Effector CD4-positive, alpha-beta T cell (primary cell): ENCODE measurements around the gene LRCOL1.

Experiments used
- DNase-seq: peaks from one replicate; pipeline ENCODE4 v3.0.0-alpha.2; 2020

Gene LRCOL1

GRCh38 chr12:132561427-132562156 lies 48.8 kb downstream of the LRCOL1 start:
- DNase-seq = no peak

DNA sequence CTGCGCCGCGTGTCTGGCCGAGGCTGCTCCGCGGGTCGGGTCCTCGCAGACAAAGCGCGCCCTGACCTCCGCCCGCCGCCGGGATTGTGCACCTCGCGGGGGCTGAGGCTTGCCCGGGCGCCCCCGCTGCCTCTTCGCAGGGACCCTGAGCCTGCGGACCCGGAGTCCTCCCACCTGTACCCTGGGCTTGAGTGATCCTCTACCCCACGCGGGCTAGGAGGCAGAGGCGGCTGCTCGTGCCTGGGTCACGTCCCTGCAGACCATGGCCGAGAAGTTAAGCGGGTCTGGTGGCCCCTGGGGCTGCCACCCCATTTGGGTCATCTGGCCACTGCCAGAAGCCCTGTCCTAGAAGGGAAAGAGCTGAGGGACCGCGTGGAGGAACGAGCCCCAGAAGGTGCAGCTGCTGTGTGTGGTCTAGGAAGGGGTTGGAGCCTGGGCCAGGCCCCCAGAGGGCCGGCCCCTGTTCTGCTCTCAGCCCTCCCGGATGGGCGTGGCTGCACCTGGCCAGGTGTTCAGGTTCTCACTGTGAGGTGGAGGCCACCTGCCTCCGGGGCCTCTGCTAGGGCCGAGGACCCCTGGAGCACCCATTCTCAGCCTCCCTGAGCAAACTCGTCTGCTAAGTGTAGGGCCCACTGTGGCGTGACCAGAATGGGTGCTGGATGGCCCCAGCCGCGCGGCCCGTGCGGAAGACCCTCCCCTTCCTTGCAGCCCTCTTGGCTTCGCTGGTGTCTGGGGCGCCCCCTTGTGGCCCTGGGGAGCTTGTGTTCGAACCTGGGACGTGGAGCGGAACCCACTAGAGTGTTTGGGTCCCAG lies 49.6 kb downstream of the LRCOL1 start:
- peak; percentile 66 for DNase-seq

DNA sequence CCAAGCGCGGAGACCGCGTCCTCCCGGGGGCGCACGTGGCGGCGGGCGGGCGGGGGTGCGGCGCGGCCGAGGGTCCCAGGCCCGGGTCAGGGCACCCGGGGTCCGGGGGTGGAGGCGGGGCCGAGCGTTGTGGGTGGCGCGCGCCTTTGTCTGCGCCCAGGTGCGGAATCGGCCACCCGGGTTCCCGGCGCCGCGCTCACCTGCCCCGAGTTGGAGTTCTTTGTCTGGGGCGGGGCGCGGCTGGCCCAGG lies 50.1 kb downstream of the LRCOL1 start:
- DNase-seq = no peak

- no peak for DNase-seq
Measured at GRCh38 chr12:132559652-132560363, 50.6 kb downstream of the LRCOL1 start.

DNA sequence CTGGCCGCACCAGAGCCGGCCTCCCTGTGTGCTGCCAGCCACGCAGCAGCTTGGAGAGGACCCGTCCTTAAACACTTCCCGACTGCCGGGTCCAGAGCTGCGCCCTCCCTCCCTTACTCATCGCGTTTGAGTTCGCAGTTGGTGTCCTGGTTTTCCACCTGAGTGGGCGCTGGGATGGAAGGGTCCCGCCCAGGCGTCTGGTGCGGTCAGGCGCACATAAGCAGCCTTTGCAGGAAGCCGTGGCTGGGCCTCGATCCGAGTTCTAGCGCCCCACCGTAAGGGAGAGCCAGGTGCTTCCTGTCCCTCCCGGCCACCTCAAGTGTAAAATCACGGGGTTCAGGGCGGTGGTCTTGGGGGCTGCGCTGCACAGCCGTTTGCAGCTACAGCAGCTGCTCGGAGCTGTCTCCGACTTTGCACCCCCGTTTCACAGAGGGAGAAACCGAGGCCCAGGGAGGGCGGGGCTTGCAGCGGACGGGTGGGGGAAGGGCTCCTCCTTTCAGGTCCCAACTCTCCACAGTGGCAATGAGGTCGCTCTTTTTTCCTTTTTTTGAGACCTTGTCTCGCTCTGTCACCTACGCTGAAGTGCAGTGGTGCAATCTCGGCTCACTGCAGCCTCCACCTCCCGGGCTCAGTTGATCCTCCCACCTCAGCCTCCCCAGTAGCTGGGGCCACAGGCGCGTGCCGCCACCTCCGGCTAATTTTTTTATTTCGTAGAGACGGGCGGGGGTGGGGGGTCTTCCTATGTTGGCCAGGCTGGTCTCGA lies 51.3 kb downstream of the LRCOL1 start:
- no peak for DNase-seq

- no peak for DNase-seq
Measured at GRCh38 chr12:132558042-132558856, 52.1 kb downstream of the LRCOL1 start.

DNA sequence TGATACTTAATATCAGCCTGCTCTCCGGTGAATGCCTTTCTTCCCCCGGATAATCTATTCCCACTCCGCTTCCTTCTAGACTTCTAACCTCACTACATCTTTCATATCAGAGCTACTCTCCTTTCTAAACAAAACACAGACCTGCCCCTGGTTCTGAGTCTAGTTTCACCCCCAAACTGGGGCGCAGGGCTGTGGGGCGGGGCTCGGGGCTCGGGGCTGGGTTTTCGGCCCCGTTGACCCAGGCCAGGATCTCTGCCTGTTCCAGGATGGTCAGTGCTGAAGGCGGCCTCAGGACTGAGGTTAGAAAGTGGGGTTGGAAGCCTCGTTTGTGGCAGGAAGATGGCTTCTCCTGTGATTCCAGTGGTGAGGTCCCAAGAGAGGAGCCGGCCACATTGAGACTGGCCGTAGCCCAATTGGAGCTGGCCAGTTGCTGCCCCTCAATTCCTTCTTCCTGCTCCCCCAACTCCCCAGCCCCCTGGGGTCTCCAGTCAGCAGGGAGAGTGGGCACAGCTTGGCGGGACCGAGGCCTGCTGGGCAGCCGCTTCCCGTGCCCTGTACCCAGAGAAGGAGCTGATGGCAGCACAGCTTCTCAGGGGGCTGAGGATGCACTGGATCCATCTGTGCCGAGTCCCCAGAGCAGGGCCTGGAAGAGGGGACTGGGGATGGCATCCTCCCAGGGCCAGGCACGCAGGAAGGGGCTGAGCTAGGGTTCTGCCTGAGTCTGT lies 52.9 kb downstream of the LRCOL1 start:
- no peak for DNase-seq

DNA sequence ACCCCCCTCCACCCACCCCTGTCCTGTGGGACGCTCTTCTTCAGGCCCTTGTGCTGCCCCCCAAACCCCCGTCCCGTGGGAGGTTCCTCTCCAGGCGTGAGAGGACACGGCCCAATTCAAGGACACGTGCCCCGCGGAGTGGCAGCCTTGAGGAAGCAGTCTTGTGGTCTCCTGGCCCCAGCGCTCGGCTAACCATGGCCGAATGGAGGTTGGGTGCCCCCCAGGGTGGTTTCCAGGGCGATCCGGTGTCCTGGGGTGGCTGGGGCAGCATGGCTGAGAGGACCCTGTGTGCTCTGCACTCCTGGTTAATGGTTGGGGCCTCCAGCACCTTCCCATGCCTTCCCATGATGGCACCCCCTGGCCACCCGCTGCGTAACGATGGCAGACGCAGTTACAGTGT lies 53.6 kb downstream of the LRCOL1 start:
- no peak for DNase-seq

GRCh38 chr12:132556216-132556615 lies 54.2 kb downstream of the LRCOL1 start:
- DNase-seq = no peak

DNA sequence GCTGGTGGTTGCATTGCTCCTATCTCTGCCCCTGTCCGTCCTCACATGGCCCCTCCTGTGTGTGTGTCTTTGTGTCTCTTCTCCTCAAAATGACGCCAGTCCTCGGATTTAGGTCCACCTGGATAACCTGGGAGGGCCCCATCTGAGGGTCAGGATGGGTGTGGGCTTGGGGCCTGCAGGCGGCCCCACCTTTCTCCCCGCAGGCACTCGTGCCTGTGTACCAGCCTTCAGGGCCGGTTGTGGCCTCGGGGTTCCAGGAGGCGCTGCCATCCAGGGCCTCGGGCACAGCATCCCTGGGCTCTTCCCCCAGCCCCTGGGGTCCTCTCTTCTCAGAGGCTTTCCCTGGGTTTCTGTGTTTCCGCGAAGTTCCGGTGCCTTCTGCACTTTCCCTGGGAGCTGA lies 54.7 kb downstream of the LRCOL1 start:
- no peak for DNase-seq

DNA sequence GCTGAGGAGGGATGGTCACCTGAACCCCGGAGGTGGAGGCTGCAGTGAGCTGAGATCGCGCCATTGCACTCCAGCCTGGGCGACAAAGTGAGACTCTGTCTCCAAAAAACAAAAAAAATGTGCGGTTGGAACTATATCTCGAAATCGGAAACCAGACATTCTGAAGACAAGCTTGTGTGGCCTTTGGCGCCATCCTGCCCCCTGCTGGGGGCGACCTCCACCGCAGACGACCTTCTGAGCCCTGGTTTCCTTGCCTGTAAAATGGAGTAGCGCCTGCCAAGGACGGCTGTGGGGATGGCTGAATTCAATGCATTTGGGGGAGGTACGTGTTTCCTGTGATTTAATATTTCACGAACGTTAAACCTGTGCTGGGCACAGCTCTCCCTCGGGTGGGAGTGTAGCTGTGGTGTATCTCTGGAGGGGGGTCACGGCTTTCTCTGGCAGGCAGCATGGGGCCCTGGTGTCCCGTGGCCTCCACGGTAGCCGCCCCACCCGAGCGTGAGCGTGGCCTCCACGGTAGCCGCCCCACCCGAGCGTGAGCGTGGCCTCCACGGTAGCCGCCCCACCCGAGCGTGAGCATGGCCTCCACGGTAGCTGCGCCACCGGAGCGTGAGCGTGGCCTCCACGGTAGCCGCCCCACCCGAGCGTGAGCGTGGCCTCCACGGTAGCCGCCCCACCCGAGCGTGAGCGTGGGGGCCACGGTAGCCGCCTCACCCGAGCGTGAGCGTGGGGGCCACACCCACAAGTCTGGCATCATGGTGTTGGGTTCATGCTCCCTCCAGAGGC lies 55.3 kb downstream of the LRCOL1 start:
- no peak for DNase-seq
